Osteoblast (primary cell): ENCODE data around the gene GKAP1. TPM values are rescaled to one million over a fixed set of nuclear protein-coding genes. Genes with fewer than 3 reads are reported as not detected.
"Not testable (repeated sequence)": the region's sequence is repeated elsewhere in the genome, so short reads cannot be mapped to it uniquely, and the experiment has no call there.

Experiments
- DNase-seq: peaks from one replicate; pipeline ENCODE4 v3.0.0; 2011; ENCODE audit warnings: low spot score, mixed read lengths; ENCODE audit not compliant: insufficient read length; ENCODE audit errors: missing footprints
- H2AFZ ChIP-seq: 2 replicates; pipeline ENCODE4 v1.6.0; 2011; ENCODE audit warnings: mild to moderate bottlenecking, low read length
- H3K27ac ChIP-seq: 2 replicates; pipeline ENCODE4 v1.5.1; 2011; ENCODE audit warnings: mild to moderate bottlenecking, low read depth, low read length, moderate library complexity
- H3K27me3 ChIP-seq: 2 replicates; pipeline ENCODE4 v1.6.0; 2012; ENCODE audit warnings: mild to moderate bottlenecking, control low read depth, inconsistent platforms, low read length, moderate library complexity; ENCODE audit not compliant: insufficient read depth
- H3K36me3 ChIP-seq: 2 replicates; pipeline ENCODE4 v1.5.1; 2011; ENCODE audit warnings: mild to moderate bottlenecking, low read length, control low read depth, moderate library complexity; ENCODE audit not compliant: insufficient read depth
- H3K4me1 ChIP-seq: 2 replicates; pipeline ENCODE4 v1.5.1; 2011; ENCODE audit warnings: mild to moderate bottlenecking, low read length, control low read depth, moderate library complexity; ENCODE audit not compliant: insufficient read depth
- H3K4me2 ChIP-seq: 2 replicates; pipeline ENCODE4 v1.6.0; 2011; ENCODE audit warnings: mild to moderate bottlenecking, low read length; ENCODE audit not compliant: insufficient read depth
- H3K4me3 ChIP-seq: fragments of 200-600 bp; sonication (generic); 3 replicates; pipeline ENCODE4 v1.5.1; 2012; ENCODE audit warnings: mild to moderate bottlenecking, low read length, inconsistent platforms; ENCODE audit not compliant: insufficient read depth
- H3K79me2 ChIP-seq: 2 replicates; pipeline ENCODE4 v1.6.0; 2012; ENCODE audit warnings: mild to moderate bottlenecking, low read length, control low read depth, inconsistent platforms; ENCODE audit not compliant: insufficient read depth
- H3K9me3 ChIP-seq: 2 replicates; pipeline ENCODE4 v1.5.1; 2011; ENCODE audit warnings: low read depth, low read length, control low read depth
- H4K20me1 ChIP-seq: 2 replicates; pipeline ENCODE4 v1.6.0; 2012; ENCODE audit warnings: mild to moderate bottlenecking, low read length, control low read depth; ENCODE audit not compliant: insufficient read depth
- CTCF ChIP-seq: IDR thresholded peaks from 2 replicates; pipeline ENCODE4 v1.5.1; 2011; ENCODE audit warnings: mild to moderate bottlenecking, low read depth, low read length, moderate library complexity; ENCODE audit errors: extremely low read depth
- total RNA-seq: library from RNA; depleted of rRNA; stranded (reverse); fragments of >200 nt; gene quantifications from 2 replicates; pipeline ENCODE4 v1.2.3, GENCODE V29; 2012

GKAP1 gene
- total RNA-seq, 1 donor = 1.1 TPM

- H3K4me1 ChIP-seq, DNase-seq, H3K79me2 ChIP-seq, H3K27ac ChIP-seq, H3K9me3 ChIP-seq, H3K4me2 ChIP-seq, H4K20me1 ChIP-seq, H3K4me3 ChIP-seq, H3K27me3 ChIP-seq, H3K36me3 ChIP-seq, H2AFZ ChIP-seq: not testable (repeated sequence)
Measured at GRCh38 chr9:83804454-83804853, 13.1 kb downstream of the GKAP1 start.

GRCh38 chr9:83803941-83804340, 13.6 kb downstream of the GKAP1 start:
- H3K79me2 ChIP-seq, H3K27ac ChIP-seq, H3K4me3 ChIP-seq, H3K27me3 ChIP-seq, H3K4me2 ChIP-seq, H3K4me1 ChIP-seq, H3K36me3 ChIP-seq, DNase-seq, H2AFZ ChIP-seq, H4K20me1 ChIP-seq, H3K9me3 ChIP-seq: not testable (repeated sequence)

- Histone ChIP-seq H3K4me2 (no peak overlapping the region), H2AFZ (no peak overlapping the region), H3K27ac (no peak overlapping the region), H3K36me3 (no peaks in the 10 kb centered on the region), H3K4me3 (no peak overlapping the region), H3K9me3 (no peaks in the 10 kb centered on the region), H3K4me1 (no peaks in the 10 kb centered on the region), H3K79me2 (no peaks in the 10 kb centered on the region), H3K27me3 (no peaks in the 10 kb centered on the region), H4K20me1 (no peaks in the 10 kb centered on the region)
- no peak for TF ChIP-seq CTCF
- no peak for DNase-seq
Measured at GRCh38 chr9:83800236-83801033, 17.1 kb downstream of the GKAP1 start.

- H4K20me1 ChIP-seq = no peaks in the 10 kb centered on the region
- no peaks in the 10 kb centered on the region for H3K79me2 ChIP-seq
- H2AFZ ChIP-seq = peak overlapping the region; percentile 15
- H3K27me3 ChIP-seq = no peaks in the 10 kb centered on the region
- no peak overlapping the region for H3K27ac ChIP-seq
- no peak for DNase-seq
- no peak overlapping the region for H3K4me3 ChIP-seq
- no peaks in the 10 kb centered on the region for H3K36me3 ChIP-seq
- no peaks in the 10 kb centered on the region for H3K9me3 ChIP-seq
- no peaks in the 10 kb centered on the region for H3K4me1 ChIP-seq
- no peak overlapping the region for H3K4me2 ChIP-seq
- no peak for TF ChIP-seq CTCF
Measured at GRCh38 chr9:83794051-83794450, 23.5 kb downstream of the GKAP1 start.

GRCh38 chr9:83792746-83793145, 24.8 kb downstream of the GKAP1 start:
- Histone ChIP-seq H2AFZ (no peak overlapping the region), H3K9me3 (no peaks in the 10 kb centered on the region), H3K4me2 (no peak overlapping the region), H3K79me2 (no peaks in the 10 kb centered on the region), H3K27me3 (no peaks in the 10 kb centered on the region), H3K27ac (no peak overlapping the region), H4K20me1 (no peaks in the 10 kb centered on the region), H3K4me3 (no peak overlapping the region), H3K4me1 (no peaks in the 10 kb centered on the region), H3K36me3 (no peaks in the 10 kb centered on the region)
- DNase-seq = no peak
- no peak for TF ChIP-seq CTCF
